MCF 10A (cell line): Measurements from ENCODE around the gene ADAMTS3. TPM values are rescaled to one million over a fixed set of nuclear protein-coding genes. Genes with fewer than 3 reads are reported as not detected.

Source experiments
- BruUV-seq: library from RNA; stranded (reverse); fragments of 400-500 nt; replicated peaks from 2 replicates; lab custom pipeline; 2021; lab: Mats Ljungman, UMichigan
- CTCF ChIA-PET: fragments of 300-600 bp; sonication (Branson Sonifier 250); formaldehyde crosslinking; extraction: SDS; loops from one replicate; lab custom pipeline; 2021; ENCODE audit warnings: antibody characterized with exemption, inconsistent platforms; lab: Yijun Ruan, JAX
- POLR2A ChIA-PET: fragments of 300-600, 350-650 bp; sonication (Branson Sonifier 250); formaldehyde crosslinking; extraction: SDS; loops from one replicate; lab custom pipeline; 2020; ENCODE audit warnings: antibody characterized with exemption, inconsistent platforms; lab: Yijun Ruan, JAX
- DNase-seq: peaks from one replicate; pipeline ENCODE4 v3.0.0-alpha.2; 2018; ENCODE audit not compliant: unreplicated experiment
- H3K27ac Mint-ChIP-seq: one replicate; pipeline ENCODE4 v1.8.0; 2022; ENCODE audit warnings: mild to moderate bottlenecking, low read depth, mixed read lengths; ENCODE audit not compliant: unreplicated experiment
- H3K27me3 Mint-ChIP-seq: one replicate; pipeline ENCODE4 v1.8.0; 2022; ENCODE audit warnings: mixed read lengths; ENCODE audit not compliant: insufficient read depth, unreplicated experiment
- H3K36me3 Mint-ChIP-seq: one replicate; pipeline ENCODE4 v1.8.0; 2022; ENCODE audit warnings: mild to moderate bottlenecking, moderate library complexity, mixed read lengths; ENCODE audit not compliant: insufficient read depth, unreplicated experiment
- H3K4me1 Mint-ChIP-seq: one replicate; pipeline ENCODE4 v1.8.0; 2022; ENCODE audit warnings: mixed read lengths; ENCODE audit not compliant: insufficient read depth, unreplicated experiment
- H3K4me3 Mint-ChIP-seq: one replicate; pipeline ENCODE4 v1.8.0; 2022; ENCODE audit warnings: mild to moderate bottlenecking, moderate library complexity, mixed read lengths; ENCODE audit not compliant: unreplicated experiment
- H3K9me3 Mint-ChIP-seq: one replicate; pipeline ENCODE4 v1.8.0; 2022; ENCODE audit warnings: mixed read lengths; ENCODE audit not compliant: unreplicated experiment
- CTCF ChIP-seq: fragments of 200-600 bp; IDR thresholded peaks from one replicate; pipeline ENCODE4 v1.8.0; 2022; ENCODE audit warnings: antibody characterized with exemption, mild to moderate bottlenecking; ENCODE audit not compliant: unreplicated experiment
- intact Hi-C: fragments of 100-400 bp; cut with micrococcal nuclease; formaldehyde crosslinking; loops from 2 replicates; pipeline ENCODE4 v1.14.1; 2022
- total RNA-seq: library from RNA; stranded (reverse); gene quantifications from 2 replicates; pipeline ENCODE4 v1.2.3, GENCODE V29; 2022

ADAMTS3 gene
- total RNA-seq, 1 experiment from 2014 or later: 0.58 TPM

- H3K9me3 Mint-ChIP-seq: no peaks in the 10 kb centered on the region
- CTCF ChIA-PET: no interaction called here
- H3K27me3 Mint-ChIP-seq: no peaks in the 10 kb centered on the region
- POLR2A ChIA-PET: interaction anchor here (0.6 kb wide), 1 partner anchor 128 kb away, joined by 3 read pairs; no protein-coding TSS in a partner anchor
- H3K36me3 Mint-ChIP-seq: peaks cover 4% of the 10 kb centered on the region
- no peak for DNase-seq
- no peak for TF ChIP-seq CTCF
- H3K4me3 Mint-ChIP-seq: no peak overlapping the region
- no peak overlapping the region for H3K27ac Mint-ChIP-seq
- intact Hi-C loops: no loop called here
- no TSS peak for BruUV-seq
- H3K4me1 Mint-ChIP-seq: no peaks in the 10 kb centered on the region
Observed at GRCh38 chr4:72440386-72440785, 128.6 kb downstream of the ADAMTS3 start.

DNA sequence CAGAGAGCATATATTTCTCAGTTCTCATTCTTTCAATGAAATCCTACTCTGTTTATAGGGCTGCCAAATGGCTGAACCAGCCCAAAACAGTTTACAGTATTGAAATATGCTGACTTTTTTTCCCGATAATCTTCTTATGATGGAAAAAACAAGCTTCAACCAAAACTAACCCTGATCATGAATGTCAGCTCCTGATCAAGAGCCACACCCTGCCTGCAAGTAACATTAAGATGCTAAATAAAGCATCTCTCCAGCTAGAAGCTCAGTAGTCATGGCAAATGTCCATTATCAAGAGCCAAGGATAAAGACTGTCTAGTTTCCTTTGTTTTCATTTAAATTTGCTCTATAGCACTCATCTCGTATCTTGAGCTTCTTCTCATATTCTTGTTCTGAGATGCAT is 136.0 kb downstream of the ADAMTS3 start:
- DNase-seq: no peak
- BruUV-seq: no TSS peak
- no peak for TF ChIP-seq CTCF
- intact Hi-C loops: no loop called here
- H3K4me3 Mint-ChIP-seq: no peak overlapping the region
- H3K9me3 Mint-ChIP-seq: no peaks in the 10 kb centered on the region
- no peak overlapping the region for H3K27ac Mint-ChIP-seq
- no peaks in the 10 kb centered on the region for H3K27me3 Mint-ChIP-seq
- H3K36me3 Mint-ChIP-seq: no peaks in the 10 kb centered on the region
- ChIA-PET POLR2A (interaction anchor here (0.7 to 1.5 kb wide), 4 partner anchors 14 to 409 kb away, joined by 3 to 4 read pairs (median 3); no protein-coding TSS in a partner anchor), CTCF (interaction anchor here (0.7 to 3.7 kb wide), 2 partner anchors 64 to 107 kb away, joined by 3 to 20 read pairs; no protein-coding TSS in a partner anchor)
- peaks cover 6% of the 10 kb centered on the region for H3K4me1 Mint-ChIP-seq

DNA sequence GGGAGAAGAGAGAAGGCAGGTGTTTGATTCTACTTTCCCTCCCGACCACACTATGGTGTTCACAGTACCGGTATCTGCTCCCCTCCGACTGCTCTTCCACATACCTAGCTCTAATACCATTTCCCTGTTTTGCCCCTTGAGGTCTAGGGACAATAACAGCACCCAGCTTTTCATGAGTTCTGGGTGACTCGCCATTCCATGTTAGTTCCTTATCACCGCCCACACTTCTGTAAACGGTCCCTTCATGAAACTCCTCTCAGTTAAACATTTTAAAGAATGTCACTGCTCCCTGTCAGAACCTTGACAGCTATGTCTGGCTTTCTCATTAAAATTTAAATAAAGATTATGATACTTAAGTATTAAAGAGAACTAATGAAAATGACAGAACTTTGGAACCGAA is 136.7 kb downstream of the ADAMTS3 start:
- CTCF ChIA-PET: interaction anchor here (0.6 to 3.7 kb wide), 3 partner anchors 64 to 537 kb away, joined by 3 to 20 read pairs (median 3); no protein-coding TSS in a partner anchor
- no peaks in the 10 kb centered on the region for H3K27me3 Mint-ChIP-seq
- intact Hi-C loops: no loop called here

DNA sequence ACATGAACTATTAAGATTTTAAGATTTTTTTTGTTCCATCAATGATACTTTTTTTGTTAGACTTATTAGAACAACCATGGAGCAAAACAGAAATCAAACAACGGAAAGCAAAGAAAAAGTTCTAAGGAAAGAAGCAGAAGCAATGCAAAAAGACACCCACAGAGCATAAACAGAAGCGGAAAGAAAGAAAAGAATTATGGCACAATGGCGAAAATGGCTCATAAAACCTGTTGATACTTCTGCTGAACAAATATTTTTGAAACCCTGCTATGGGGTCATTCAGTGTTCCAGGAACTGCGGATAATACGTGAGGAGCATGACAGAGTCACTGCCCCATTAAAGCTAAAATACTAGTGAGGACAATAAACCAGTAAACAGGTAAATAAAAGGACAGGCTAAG is 138.0 kb downstream of the ADAMTS3 start:
- Mint-ChIP-seq H3K36me3 (no peaks in the 10 kb centered on the region), H3K9me3 (no peaks in the 10 kb centered on the region), H3K27ac (no peak overlapping the region), H3K4me1 (peaks cover 6% of the 10 kb centered on the region), H3K27me3 (no peaks in the 10 kb centered on the region), H3K4me3 (no peak overlapping the region)
- intact Hi-C loops: no loop called here
- CTCF ChIA-PET: no interaction called here
- DNase-seq: no peak
- POLR2A ChIA-PET: no interaction called here
- no peak for TF ChIP-seq CTCF
- BruUV-seq: no TSS peak

More for the DNA sequence above, 136.7 kb downstream of the ADAMTS3 start:
- no peak for DNase-seq
- Mint-ChIP-seq H3K36me3 (no peaks in the 10 kb centered on the region), H3K4me3 (no peak overlapping the region), H3K9me3 (no peaks in the 10 kb centered on the region), H3K27ac (no peak overlapping the region), H3K4me1 (peaks cover 6% of the 10 kb centered on the region)
- no TSS peak for BruUV-seq
- POLR2A ChIA-PET: interaction anchor here (0.7 to 1.5 kb wide), 2 partner anchors 13 to 410 kb away, joined by 3 read pairs; no protein-coding TSS in a partner anchor
- no peak for TF ChIP-seq CTCF
